Neural cell (in vitro differentiated cells): ENCODE results near the gene PLCB1. TPM values are rescaled to one million over a fixed set of nuclear protein-coding genes. Genes with fewer than 3 reads are reported as not detected.

Source experiments
- H2AFZ ChIP-seq: fragments of 200-600, 300-800 bp; sonication (generic), shearing (Covaris generic); 2 replicates; pipeline ENCODE4 v1.6.0; 2014; ENCODE audit warnings: low read depth, mild to moderate bottlenecking, antibody characterized with exemption, low read length, moderate library complexity
- H3F3A ChIP-seq: fragments of 200-600 bp; shearing (Covaris generic); 2 replicates; pipeline ENCODE4 v1.6.1; 2016; ENCODE audit warnings: mild to moderate bottlenecking, moderate library complexity, mixed read lengths, antibody characterized with exemption, low read length; ENCODE audit not compliant: insufficient read depth, poor library complexity, severe bottlenecking
- H3K27ac ChIP-seq: fragments of 200-600, 300-800 bp; sonication (generic), shearing (Covaris generic); 2 replicates; pipeline ENCODE4 v1.5.1; 2014; ENCODE audit warnings: mild to moderate bottlenecking, low read length, moderate library complexity
- H3K27me3 ChIP-seq: fragments of 300-800, 200-600 bp; sonication (generic), shearing (Covaris generic); 2 replicates; pipeline ENCODE4 v1.6.0; 2014; ENCODE audit warnings: mild to moderate bottlenecking, low read depth, low read length, moderate library complexity; ENCODE audit not compliant: insufficient read depth
- H3K36me3 ChIP-seq: fragments of 300-800, 200-600 bp; sonication (generic), shearing (Covaris generic); 2 replicates; pipeline ENCODE4 v1.5.1; 2014; ENCODE audit warnings: mild to moderate bottlenecking, antibody characterized with exemption, low read length, moderate library complexity; ENCODE audit not compliant: insufficient read depth
- H3K4me2 ChIP-seq: fragments of 300-800, 200-600 bp; sonication (generic), shearing (Covaris generic); 2 replicates; pipeline ENCODE4 v1.6.0; 2014; ENCODE audit warnings: mild to moderate bottlenecking, low read length
- H3K4me3 ChIP-seq: fragments of 300-800, 200-600 bp; sonication (generic), shearing (Covaris generic); 2 replicates; pipeline ENCODE4 v1.5.1; 2014; ENCODE audit warnings: mild to moderate bottlenecking, low read length, moderate library complexity
- H3K79me2 ChIP-seq: fragments of 200-600 bp; shearing (Covaris generic); replicated peaks from 2 replicates; pipeline ENCODE4 v1.6.0; 2014; ENCODE audit warnings: mild to moderate bottlenecking, low read length, moderate library complexity; ENCODE audit not compliant: insufficient read depth
- H3K9ac ChIP-seq: fragments of 300-800, 200-600 bp; sonication (generic), shearing (Covaris generic); 2 replicates; pipeline ENCODE4 v1.6.1; 2016; ENCODE audit warnings: mild to moderate bottlenecking, low read length, mixed read lengths
- H3K9me2 ChIP-seq: fragments of 200-600 bp; shearing (Covaris generic); 2 replicates; pipeline ENCODE4 v1.6.1; 2016; ENCODE audit warnings: mild to moderate bottlenecking, low read length, mixed read lengths; ENCODE audit not compliant: insufficient read depth
- H3K9me3 ChIP-seq: fragments of 200-600, 300-800 bp; sonication (generic), shearing (Covaris generic); 2 replicates; pipeline ENCODE4 v1.6.1; 2016; ENCODE audit warnings: mild to moderate bottlenecking, mixed run types, low read length, moderate library complexity, mixed read lengths
- H4K20me1 ChIP-seq: fragments of 200-600 bp; shearing (Covaris generic); 2 replicates; pipeline ENCODE4 v1.6.1; 2016; ENCODE audit warnings: mild to moderate bottlenecking, mixed run types; ENCODE audit not compliant: insufficient read depth
- EP300 ChIP-seq: fragments of 450-650 bp; conservative IDR thresholded peaks from 2 replicates; pipeline ENCODE4 v1.6.1; 2014; ENCODE audit warnings: antibody characterized with exemption, mild to moderate bottlenecking, moderate library complexity; ENCODE audit not compliant: poor library complexity, severe bottlenecking
- EZH2 ChIP-seq: fragments of 200-600, 300-800 bp; shearing (Covaris generic), sonication (generic); IDR thresholded peaks from 2 replicates; pipeline ENCODE4 v1.6.1; 2014; ENCODE audit warnings: antibody characterized with exemption, low read length, borderline replicate concordance, mild to moderate bottlenecking; ENCODE audit not compliant: insufficient read depth, poor library complexity, severe bottlenecking
- MXI1 ChIP-seq: fragments of 450-650 bp; conservative IDR thresholded peaks from 2 replicates; pipeline ENCODE4 v1.6.1; 2014; ENCODE audit warnings: antibody characterized with exemption, mild to moderate bottlenecking; ENCODE audit not compliant: poor library complexity, severe bottlenecking
- POLR2AphosphoS5 ChIP-seq: IDR thresholded peaks from 2 replicates; pipeline ENCODE4 v1.6.1; 2012
- RAD21 ChIP-seq: fragments of 450-650 bp; conservative IDR thresholded peaks from 2 replicates; pipeline ENCODE4 v1.6.1; 2014; ENCODE audit warnings: antibody characterized with exemption, mild to moderate bottlenecking, moderate library complexity
- SMC3 ChIP-seq: fragments of 450-650 bp; conservative IDR thresholded peaks from 2 replicates; pipeline ENCODE4 v1.6.1; 2014; ENCODE audit warnings: antibody characterized with exemption, mild to moderate bottlenecking, moderate library complexity; ENCODE audit not compliant: poor library complexity
- TAF1 ChIP-seq: IDR thresholded peaks from 2 replicates; pipeline ENCODE4 v1.6.1; 2012; ENCODE audit warnings: low read depth
- polyA plus RNA-seq: library from polyadenylated mRNA; depleted of rRNA; stranded (reverse); fragments of >200 nt; gene quantifications from 2 replicates; pipeline ENCODE4 v1.2.3, GENCODE V29; 2014
- TF ChIP-seq, protein P1 (sequence below): IDR thresholded peaks from 2 replicates; pipeline ENCODE4 v1.6.1; 2012; ENCODE audit warnings: borderline replicate concordance
- TF ChIP-seq, protein P2 (sequence below): fragments of 450-650 bp; IDR thresholded peaks from 2 replicates; pipeline ENCODE4 v1.5.1; 2014; ENCODE audit warnings: antibody characterized with exemption, mild to moderate bottlenecking, moderate library complexity; ENCODE audit not compliant: poor library complexity, severe bottlenecking

Gene PLCB1
- polyA plus RNA-seq, 1 donor from 2014 or later = 11.4 TPM

DNA sequence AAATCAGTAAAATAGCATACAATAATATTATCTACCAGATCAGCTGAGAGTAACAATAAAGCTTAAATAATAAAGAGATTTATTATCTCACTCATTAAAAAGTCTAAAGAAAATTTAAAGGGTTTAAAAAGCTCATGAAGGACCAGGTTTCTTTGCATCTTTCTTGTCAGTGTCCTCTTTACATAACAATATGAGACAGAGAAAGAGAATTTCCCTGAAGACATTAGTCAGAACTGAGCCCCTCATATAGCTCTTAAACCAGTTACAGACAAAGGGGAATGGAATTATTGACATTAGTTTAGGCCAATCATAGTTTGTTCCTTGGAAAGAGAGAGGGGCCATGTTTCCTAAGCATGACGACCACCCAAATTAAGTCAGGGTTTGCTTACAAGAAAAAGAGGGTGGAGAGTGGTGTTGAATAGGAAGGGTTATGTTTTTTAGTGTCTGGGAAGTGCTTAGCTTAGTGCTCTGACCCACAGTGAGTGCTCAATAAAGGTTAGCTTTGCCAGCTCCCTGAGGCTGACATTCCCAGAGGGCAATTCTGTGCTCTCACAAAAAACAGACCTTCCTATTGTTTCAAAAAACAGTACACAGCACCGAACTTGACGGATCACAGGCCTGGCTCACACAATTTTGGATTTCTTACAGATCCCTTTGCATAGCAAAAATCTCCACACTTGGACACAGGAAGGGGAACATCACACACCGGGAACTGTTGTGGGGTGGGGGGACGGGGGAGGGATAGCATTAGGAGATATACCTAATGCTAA, 3.6 kb upstream of the PLCB1 start:
- no peak overlapping the region for H3K4me2 ChIP-seq
- no peak overlapping the region for H3K4me3 ChIP-seq
- TF ChIP-seq RAD21 (no peak), TAF1 (no peak), EZH2 (no peak), EP300 (no peak), POLR2AphosphoS5 (no peak), SMC3 (no peak), MXI1 (no peak)
- TF ChIP-seq, protein P1, sequence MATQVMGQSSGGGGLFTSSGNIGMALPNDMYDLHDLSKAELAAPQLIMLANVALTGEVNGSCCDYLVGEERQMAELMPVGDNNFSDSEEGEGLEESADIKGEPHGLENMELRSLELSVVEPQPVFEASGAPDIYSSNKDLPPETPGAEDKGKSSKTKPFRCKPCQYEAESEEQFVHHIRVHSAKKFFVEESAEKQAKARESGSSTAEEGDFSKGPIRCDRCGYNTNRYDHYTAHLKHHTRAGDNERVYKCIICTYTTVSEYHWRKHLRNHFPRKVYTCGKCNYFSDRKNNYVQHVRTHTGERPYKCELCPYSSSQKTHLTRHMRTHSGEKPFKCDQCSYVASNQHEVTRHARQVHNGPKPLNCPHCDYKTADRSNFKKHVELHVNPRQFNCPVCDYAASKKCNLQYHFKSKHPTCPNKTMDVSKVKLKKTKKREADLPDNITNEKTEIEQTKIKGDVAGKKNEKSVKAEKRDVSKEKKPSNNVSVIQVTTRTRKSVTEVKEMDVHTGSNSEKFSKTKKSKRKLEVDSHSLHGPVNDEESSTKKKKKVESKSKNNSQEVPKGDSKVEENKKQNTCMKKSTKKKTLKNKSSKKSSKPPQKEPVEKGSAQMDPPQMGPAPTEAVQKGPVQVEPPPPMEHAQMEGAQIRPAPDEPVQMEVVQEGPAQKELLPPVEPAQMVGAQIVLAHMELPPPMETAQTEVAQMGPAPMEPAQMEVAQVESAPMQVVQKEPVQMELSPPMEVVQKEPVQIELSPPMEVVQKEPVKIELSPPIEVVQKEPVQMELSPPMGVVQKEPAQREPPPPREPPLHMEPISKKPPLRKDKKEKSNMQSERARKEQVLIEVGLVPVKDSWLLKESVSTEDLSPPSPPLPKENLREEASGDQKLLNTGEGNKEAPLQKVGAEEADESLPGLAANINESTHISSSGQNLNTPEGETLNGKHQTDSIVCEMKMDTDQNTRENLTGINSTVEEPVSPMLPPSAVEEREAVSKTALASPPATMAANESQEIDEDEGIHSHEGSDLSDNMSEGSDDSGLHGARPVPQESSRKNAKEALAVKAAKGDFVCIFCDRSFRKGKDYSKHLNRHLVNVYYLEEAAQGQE = no peak
- TF ChIP-seq, protein P2, sequence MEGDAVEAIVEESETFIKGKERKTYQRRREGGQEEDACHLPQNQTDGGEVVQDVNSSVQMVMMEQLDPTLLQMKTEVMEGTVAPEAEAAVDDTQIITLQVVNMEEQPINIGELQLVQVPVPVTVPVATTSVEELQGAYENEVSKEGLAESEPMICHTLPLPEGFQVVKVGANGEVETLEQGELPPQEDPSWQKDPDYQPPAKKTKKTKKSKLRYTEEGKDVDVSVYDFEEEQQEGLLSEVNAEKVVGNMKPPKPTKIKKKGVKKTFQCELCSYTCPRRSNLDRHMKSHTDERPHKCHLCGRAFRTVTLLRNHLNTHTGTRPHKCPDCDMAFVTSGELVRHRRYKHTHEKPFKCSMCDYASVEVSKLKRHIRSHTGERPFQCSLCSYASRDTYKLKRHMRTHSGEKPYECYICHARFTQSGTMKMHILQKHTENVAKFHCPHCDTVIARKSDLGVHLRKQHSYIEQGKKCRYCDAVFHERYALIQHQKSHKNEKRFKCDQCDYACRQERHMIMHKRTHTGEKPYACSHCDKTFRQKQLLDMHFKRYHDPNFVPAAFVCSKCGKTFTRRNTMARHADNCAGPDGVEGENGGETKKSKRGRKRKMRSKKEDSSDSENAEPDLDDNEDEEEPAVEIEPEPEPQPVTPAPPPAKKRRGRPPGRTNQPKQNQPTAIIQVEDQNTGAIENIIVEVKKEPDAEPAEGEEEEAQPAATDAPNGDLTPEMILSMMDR = no peak

DNA sequence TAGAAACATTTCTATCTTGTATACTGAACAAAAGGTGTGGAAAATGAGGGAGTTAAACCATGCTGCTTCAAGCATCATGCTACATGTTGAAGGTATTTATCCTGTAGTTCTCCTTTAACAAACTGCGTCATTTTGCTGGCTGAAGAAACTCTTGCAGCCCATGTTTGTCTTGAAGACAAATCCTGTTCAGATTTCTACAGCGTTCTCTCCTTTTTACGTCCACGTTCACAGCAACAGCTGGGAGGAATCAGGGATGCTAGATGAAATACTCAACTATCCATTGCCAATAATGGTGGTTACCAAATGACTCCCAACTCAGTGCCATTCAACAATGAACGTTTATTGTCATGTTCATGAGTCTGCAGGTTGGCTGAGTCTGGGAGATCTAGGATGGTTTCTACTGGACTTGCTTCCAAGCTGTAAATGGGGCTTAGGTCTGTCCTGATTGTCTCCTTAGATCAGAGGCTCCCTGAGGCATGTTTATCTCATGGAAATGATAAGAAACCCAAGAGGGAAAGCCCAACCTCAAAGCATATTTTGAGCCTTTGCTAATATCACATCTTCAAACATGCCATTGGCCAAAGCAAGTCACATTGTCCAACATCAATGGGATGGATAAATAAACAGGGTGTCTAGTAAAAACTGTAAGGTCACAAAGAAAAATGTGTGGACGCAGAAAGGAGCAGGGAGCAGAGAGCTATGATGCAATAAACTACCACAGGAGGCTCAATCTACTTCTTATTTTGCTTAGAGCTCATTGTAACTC, 2.7 kb upstream of the PLCB1 start:
- Histone ChIP-seq H2AFZ (no peak overlapping the region), H4K20me1 (no peaks in the 10 kb centered on the region), H3K4me3 (no peak overlapping the region), H3K79me2 (no peaks in the 10 kb centered on the region), H3K27ac (no peak overlapping the region), H3K4me2 (no peak overlapping the region), H3K9me2 (no peaks in the 10 kb centered on the region), H3K9ac (no peak overlapping the region), H3K27me3 (no peaks in the 10 kb centered on the region), H3F3A (peaks cover 2% of the 10 kb centered on the region), H3K9me3 (no peaks in the 10 kb centered on the region), H3K36me3 (no peaks in the 10 kb centered on the region)
- TF ChIP-seq TAF1 (no peak), SMC3 (no peak), EP300 (no peak), POLR2AphosphoS5 (no peak), RAD21 (no peak), MXI1 (no peak), EZH2 (no peak)
- TF ChIP-seq, protein P1 = no peak
- TF ChIP-seq, protein P2 = no peak

More for the DNA sequence above, 3.6 kb upstream of the PLCB1 start:
- H3K9me2 ChIP-seq = no peaks in the 10 kb centered on the region
- no peaks in the 10 kb centered on the region for H4K20me1 ChIP-seq
- H3K79me2 ChIP-seq = no peaks in the 10 kb centered on the region
- no peak overlapping the region for H3K9ac ChIP-seq
- peaks cover 2% of the 10 kb centered on the region for H3F3A ChIP-seq
- H3K27ac ChIP-seq = no peak overlapping the region
- H3K9me3 ChIP-seq = no peaks in the 10 kb centered on the region
- no peak overlapping the region for H2AFZ ChIP-seq
- no peaks in the 10 kb centered on the region for H3K27me3 ChIP-seq
- H3K36me3 ChIP-seq = no peaks in the 10 kb centered on the region
